KG1 (cell line): Measurements from ENCODE around the gene MOB3A.
A peak's percentile ranks its signal among the peaks of the same experiment; 100 is the strongest.
"Not testable (repeated sequence)": the region's sequence is repeated elsewhere in the genome, so short reads cannot be mapped to it uniquely, and the experiment has no call there.

Experiments used
- DNase-seq: peaks from one replicate; lab custom pipeline; 2025; lab: John Stamatoyannopoulos, UW

The MOB3A gene

DNA sequence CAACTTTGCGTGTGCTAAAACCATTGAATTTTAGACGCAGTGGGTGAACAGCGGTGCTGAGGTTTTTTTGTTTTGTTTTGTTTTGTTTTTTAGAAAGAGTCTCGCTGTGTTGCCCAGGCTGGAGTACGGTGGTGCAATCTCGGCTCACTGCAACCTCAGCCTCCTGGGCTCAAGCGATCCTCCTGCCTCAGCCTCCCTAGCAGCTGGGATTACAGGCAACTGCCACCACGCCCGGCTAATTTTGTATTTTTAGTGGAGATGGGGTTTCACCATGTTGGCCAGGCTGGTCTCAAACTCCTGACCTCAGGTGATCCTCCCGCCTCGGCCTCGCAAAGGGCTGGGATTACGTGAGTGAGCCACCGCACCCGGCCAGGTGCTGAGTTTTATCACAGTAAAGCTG is 61.9 kb downstream of the MOB3A start:
- DNase-seq: not testable (repeated sequence)

DNA sequence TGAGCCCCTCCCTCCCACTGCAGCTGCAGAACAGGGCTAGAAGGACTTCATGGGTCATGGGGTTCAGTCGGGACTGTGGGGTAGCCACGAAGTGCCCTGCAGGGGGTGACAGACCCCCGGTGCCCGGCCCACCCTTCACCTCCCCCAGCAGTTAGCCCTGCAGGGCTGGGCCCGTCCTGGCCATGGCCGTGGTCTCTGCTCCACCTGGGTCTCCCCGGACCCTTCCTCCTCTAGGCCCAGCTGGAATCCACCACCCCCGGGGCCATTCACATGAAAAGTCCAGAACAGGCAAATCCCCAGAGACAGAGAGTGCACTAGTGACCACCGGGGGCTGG is 62.3 kb downstream of the MOB3A start:
- DNase-seq: no peak

- no peak for DNase-seq
These were observed 62.9 kb downstream of the MOB3A start for GRCh38 chr19:2033115-2033824.

DNA sequence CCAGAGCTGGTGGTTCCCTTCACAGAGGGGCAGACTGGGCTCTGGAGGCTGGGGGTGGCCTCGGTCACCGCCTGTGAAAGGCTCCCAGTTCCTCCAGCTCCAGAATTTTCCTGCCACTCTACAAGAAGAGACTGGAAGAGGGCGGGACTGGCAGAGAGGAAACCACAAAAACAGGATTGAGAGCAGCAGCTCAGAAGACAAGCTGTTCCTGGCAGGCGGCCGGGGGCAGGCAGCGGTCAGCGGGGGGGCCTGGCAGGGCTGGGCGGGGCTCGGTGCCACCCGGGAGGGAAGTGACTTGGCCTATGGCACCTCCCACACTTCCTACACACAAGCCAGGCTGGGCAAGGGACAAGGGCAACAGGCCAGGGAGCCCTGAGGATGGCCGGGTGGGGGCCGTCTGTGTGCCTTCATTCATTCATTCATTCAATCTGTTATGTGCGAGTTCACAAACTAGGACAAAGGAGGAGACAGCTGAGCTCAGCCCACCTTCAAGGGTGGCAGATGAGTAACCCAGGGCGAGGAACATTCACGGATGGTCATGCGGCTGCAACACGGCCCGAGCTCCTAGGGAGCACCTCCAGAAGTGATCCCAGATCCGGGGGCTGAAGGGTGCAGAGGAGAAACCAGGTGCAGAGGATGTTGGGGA is 63.7 kb downstream of the MOB3A start:
- DNase-seq: peak; percentile 73

DNA sequence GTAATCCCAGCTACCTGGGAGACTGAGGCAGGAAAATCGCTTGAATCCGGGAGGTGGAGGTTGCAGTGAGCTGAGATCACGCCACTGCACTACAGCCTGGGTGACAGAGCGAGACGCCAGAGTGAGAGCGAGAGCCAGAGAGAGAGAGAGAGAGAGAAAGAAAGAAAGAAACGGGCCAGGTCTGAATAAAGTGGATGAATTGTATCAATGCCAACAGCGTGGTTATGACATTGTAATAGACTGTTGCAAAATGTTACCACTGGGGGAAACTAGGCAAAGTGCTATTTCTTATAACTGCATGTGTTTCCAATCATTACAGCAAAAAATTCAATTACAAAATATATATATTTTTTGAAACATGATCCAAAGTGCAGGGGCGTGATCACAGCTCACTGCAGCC is 68.8 kb downstream of the MOB3A start:
- DNase-seq: no peak

DNA sequence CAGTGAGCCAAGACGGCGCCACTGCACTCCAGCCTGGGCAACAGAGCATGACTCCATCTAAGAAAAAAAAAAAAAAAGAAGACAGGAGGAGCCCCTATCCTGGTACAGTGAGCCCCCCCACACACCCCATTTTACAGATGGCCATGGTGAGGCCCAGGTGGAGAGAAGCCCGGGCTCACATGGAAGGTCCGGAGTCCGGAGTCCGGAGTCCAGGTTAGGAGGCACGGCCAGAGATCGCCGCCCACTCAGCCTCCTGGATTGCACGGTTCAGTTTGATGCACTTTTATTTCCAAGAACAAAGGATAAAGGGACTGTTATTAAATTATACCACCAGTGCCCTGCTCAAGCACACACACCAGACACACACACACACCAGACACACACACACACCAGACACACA is 69.4 kb downstream of the MOB3A start:
- no peak for DNase-seq

GRCh38 chr19:2022289-2022688 is 73.8 kb downstream of the MOB3A start:
- DNase-seq: no peak

- DNase-seq: no peak
These were observed 74.5 kb downstream of the MOB3A start for GRCh38 chr19:2021453-2022140.
